PFSK-1 (cell line): ENCODE measurements around the gene LRFN3.

Experiments
- FOXP2 ChIP-seq: optimal IDR thresholded peaks from 2 replicates; pipeline ENCODE3; 2011; ENCODE audit warnings: borderline replicate concordance, control low read depth, inconsistent platforms; ENCODE audit not compliant: insufficient read depth; ENCODE audit errors: extremely low read length, extremely low read depth
- POLR2AphosphoS5 ChIP-seq: IDR thresholded peaks from 2 replicates; pipeline ENCODE4 v1.6.1; 2012; ENCODE audit warnings: low read depth, mild to moderate bottlenecking, control low read depth, low read length, moderate library complexity
- SIN3A ChIP-seq: IDR thresholded peaks from 2 replicates; pipeline ENCODE4 v1.6.1; 2012; ENCODE audit warnings: mild to moderate bottlenecking, low read length, moderate library complexity, borderline replicate concordance; ENCODE audit not compliant: insufficient read depth
- TAF1 ChIP-seq: IDR thresholded peaks from 2 replicates; pipeline ENCODE4 v1.6.1; 2012; ENCODE audit warnings: low read length, control low read depth, borderline replicate concordance; ENCODE audit not compliant: insufficient read depth
- TF ChIP-seq, protein P1 (sequence below), 2 experiments: IDR thresholded peaks; 2 replicates each; pipeline versions ENCODE4 v1.6.1 to v1.8.0; 2011 to 2012; ENCODE audit warnings: low read depth in 2 of 2, low read length in 2 of 2, control low read depth in 1 of 2, inconsistent platforms in 1 of 2, mild to moderate bottlenecking in 1 of 2, moderate library complexity in 1 of 2; ENCODE audit not compliant: insufficient read depth in 1 of 2

Gene LRFN3

DNA sequence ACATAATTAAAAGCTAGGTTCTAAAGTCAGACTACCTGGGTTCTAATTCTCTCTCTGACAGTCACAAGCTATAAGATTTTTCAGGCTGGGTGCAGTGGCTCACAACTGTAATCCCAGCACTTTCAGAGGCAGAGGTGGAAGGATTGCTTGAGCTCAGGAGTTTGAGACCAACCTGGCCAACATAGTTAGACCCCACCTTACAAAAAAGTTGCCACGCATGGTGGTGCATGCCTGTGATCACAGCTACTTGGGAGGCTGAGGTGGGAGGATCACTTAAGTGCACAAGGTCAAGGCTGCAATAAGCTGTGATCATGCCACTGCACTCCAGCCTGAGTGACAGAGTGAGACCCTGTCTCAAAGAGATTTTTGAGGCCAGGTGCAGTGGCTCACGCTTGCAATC, 41.8 kb upstream of the LRFN3 start:
- TF ChIP-seq, protein P1, sequence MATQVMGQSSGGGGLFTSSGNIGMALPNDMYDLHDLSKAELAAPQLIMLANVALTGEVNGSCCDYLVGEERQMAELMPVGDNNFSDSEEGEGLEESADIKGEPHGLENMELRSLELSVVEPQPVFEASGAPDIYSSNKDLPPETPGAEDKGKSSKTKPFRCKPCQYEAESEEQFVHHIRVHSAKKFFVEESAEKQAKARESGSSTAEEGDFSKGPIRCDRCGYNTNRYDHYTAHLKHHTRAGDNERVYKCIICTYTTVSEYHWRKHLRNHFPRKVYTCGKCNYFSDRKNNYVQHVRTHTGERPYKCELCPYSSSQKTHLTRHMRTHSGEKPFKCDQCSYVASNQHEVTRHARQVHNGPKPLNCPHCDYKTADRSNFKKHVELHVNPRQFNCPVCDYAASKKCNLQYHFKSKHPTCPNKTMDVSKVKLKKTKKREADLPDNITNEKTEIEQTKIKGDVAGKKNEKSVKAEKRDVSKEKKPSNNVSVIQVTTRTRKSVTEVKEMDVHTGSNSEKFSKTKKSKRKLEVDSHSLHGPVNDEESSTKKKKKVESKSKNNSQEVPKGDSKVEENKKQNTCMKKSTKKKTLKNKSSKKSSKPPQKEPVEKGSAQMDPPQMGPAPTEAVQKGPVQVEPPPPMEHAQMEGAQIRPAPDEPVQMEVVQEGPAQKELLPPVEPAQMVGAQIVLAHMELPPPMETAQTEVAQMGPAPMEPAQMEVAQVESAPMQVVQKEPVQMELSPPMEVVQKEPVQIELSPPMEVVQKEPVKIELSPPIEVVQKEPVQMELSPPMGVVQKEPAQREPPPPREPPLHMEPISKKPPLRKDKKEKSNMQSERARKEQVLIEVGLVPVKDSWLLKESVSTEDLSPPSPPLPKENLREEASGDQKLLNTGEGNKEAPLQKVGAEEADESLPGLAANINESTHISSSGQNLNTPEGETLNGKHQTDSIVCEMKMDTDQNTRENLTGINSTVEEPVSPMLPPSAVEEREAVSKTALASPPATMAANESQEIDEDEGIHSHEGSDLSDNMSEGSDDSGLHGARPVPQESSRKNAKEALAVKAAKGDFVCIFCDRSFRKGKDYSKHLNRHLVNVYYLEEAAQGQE (IDR thresholded peaks at IDR 0.05; ENCODE audit: insufficient read depth in 1 of 2, low read depth in 2 of 2, low read length in 2 of 2) = no peak
- no peak for TF ChIP-seq SIN3A
- no peak for TF ChIP-seq FOXP2
- no peak for TF ChIP-seq TAF1

DNA sequence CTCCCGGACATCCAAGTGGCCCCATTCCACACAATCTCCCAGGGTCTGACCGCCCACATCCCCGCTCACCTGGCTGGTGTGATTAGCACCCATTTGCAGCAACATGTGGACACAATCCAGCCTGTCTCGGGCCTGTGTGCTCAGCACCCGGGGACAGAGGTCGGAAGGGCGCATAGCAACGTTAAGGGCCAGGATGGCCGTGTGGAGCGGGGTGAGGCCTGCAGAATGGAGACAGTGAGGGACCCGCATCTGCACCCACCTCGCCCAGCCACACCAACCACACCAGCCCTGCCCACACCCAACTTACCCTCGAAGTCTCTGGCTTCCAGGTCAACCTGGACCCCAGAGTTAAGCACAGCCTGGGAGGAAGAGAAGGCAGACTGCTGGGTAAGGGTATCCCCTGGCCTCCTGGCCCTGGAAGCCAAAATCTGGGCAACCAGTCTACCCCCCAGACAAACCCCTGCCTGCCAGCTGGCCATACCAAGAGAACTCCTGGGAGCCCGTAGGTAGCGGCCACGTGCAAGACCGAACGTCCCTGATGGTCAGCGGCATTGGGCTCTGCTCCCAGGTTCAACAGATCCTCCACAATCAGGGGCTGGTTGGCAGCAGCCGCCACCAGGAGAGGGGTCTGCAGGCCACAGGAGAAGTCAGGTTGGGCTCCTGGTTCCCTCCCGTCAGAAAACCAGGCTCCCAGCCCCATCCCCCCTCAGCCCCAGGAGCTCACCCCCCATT, 40.1 kb upstream of the LRFN3 start:
- no peak for TF ChIP-seq SIN3A
- TF ChIP-seq, protein P1 (IDR thresholded peaks at IDR 0.05; ENCODE audit: insufficient read depth in 1 of 2, low read depth in 2 of 2, low read length in 2 of 2) = no peak
- no peak for TF ChIP-seq TAF1
- no peak for TF ChIP-seq POLR2AphosphoS5
- no peak for TF ChIP-seq FOXP2

DNA sequence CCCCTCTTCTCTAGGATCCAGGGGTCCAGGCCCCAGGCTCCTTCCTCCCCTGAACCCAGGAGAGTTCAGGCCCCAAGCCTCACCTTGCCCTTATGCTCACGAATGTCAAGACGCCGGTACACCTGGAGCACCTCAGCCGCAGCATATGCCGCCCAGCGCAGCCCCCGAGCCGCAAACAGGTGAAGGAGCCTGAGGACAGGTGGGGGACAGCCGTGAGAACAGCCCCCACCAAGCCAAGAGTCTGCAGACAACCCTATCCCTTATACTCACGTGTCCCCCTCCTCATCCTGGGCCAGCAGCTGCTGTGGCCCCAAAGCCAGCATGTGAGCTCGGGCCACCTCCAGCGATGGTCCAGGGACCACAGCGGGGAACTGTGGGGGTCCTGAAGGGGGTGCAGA, 39.5 kb upstream of the LRFN3 start:
- TF ChIP-seq, protein P1 (IDR thresholded peaks at IDR 0.05; ENCODE audit: insufficient read depth in 1 of 2, low read depth in 2 of 2, low read length in 2 of 2) = no peak
- no peak for TF ChIP-seq POLR2AphosphoS5
- TF ChIP-seq SIN3A = no peak
- no peak for TF ChIP-seq TAF1
- TF ChIP-seq FOXP2 = no peak

DNA sequence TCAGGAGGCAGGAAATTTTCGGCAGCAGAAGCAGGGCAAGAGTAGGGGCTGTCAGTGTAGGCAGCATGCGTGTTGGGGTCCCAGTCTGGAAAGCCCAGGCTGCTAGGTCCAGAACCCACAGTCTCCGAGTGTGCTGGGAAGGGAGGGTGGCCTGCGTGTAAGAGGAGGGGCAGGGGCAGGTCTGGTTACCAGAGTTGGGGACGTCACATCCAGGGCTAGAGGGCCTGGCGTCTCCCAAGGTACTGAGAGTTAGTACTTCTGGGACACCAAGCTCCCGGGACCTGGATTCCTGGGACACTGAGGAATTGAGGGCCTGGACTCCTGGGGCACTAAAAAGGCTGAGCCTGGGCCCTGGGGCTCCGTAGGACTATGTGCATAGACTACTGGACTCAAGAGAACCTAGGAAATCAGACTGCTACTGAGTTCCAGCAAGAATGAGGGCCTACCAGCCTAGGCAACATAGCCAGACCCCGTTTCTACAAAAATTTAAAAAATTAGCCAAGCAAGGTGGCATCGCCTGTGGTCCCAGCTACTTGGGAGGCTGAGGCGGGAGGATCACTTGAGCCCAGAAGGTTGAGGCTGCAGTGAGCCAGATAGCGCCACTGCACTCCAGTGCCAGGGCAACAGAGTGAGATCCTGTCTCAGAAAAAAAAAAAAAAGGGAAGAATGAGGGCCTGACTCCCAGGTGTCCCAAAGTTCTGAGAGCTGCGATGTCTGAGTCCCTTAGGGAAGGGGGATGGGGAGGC, 38.3 kb upstream of the LRFN3 start:
- TF ChIP-seq, protein P1 (IDR thresholded peaks at IDR 0.05; ENCODE audit: insufficient read depth in 1 of 2, low read depth in 2 of 2, low read length in 2 of 2) = no peak
- no peak for TF ChIP-seq FOXP2
- TF ChIP-seq POLR2AphosphoS5 = no peak
- TF ChIP-seq TAF1 = no peak

DNA sequence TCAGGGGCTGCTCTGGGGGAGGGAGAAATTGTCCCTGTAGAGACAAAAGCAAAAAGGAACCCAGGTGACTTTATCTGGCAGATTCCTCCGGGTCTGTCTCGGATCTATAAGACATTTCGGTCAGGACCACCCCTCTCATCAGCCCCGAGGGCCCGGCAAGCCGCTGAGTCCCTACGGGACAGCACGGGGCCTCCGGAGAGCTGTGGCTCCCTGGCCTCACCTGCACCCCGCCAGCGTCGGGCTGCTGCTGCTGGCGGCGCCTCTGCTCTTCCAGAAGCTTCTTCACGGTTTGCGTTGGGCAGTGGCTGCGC, 37.7 kb upstream of the LRFN3 start:
- no peak for TF ChIP-seq SIN3A
- TF ChIP-seq, protein P1 (IDR thresholded peaks at IDR 0.05; ENCODE audit: insufficient read depth in 1 of 2, low read depth in 2 of 2, low read length in 2 of 2) = no peak
- no peak for TF ChIP-seq TAF1
- TF ChIP-seq FOXP2 = no peak
